IgD-negative memory B cell (primary cell): ENCODE data around the gene HNRNPUL1. TPM values are rescaled to one million over a fixed set of nuclear protein-coding genes. Genes with fewer than 3 reads are reported as not detected.
"Not testable (repeated sequence)": the region's sequence is repeated elsewhere in the genome, so short reads cannot be mapped to it uniquely, and the experiment has no call there.

Source experiments
- H3K27ac Mint-ChIP-seq, 3 donors: one replicate each; pipeline ENCODE4 v1.8.0; 2020 to 2022; ENCODE audit warnings: mild to moderate bottlenecking in 3 of 3, mixed read lengths in 3 of 3, moderate library complexity in 1 of 3
- H3K27me3 Mint-ChIP-seq: one replicate; pipeline ENCODE4 v1.8.0; 2021; ENCODE audit warnings: mixed read lengths
- H3K36me3 Mint-ChIP-seq: one replicate; pipeline ENCODE4 v1.8.0; 2020; ENCODE audit warnings: mild to moderate bottlenecking, mixed read lengths
- H3K4me1 Mint-ChIP-seq, 3 donors: one replicate each; pipeline ENCODE4 v1.8.0; 2020 to 2022; ENCODE audit warnings: mixed read lengths in 3 of 3, mild to moderate bottlenecking in 1 of 3
- H3K4me3 Mint-ChIP-seq, 4 donors: one replicate each; pipeline ENCODE4 v1.8.0; 2020 to 2022; ENCODE audit warnings: mild to moderate bottlenecking in 4 of 4, mixed read lengths in 4 of 4, moderate library complexity in 3 of 4
- H3K9me3 Mint-ChIP-seq, 3 donors: one replicate each; pipeline ENCODE4 v1.8.0; 2020 to 2021; ENCODE audit warnings: mixed read lengths in 3 of 3, mild to moderate bottlenecking in 1 of 3
- polyA plus RNA-seq: library from polyadenylated mRNA; unstranded; fragments of 300-500 nt; fragmentation: Illumina TruSeq; gene quantifications from one replicate; pipeline ENCODE4 v1.2.3, GENCODE V29; 2021

The HNRNPUL1 gene
- polyA plus RNA-seq, 1 donor from 2014 or later: 80.9 TPM

- peak overlapping the region; percentile 85 to 98 (median 95) for H3K27ac Mint-ChIP-seq
- H3K36me3 Mint-ChIP-seq: peaks cover 2% of the 10 kb centered on the region
- no peaks in the 10 kb centered on the region for H3K9me3 Mint-ChIP-seq
- peak overlapping the region; percentile 81 to 93 (median 88) for H3K4me3 Mint-ChIP-seq
- H3K4me1 Mint-ChIP-seq: peaks cover 41 to 49% (median 45%) of the 10 kb centered on the region in 3 donors
- H3K27me3 Mint-ChIP-seq: peaks cover 3% of the 10 kb centered on the region
These were observed 64.1 kb downstream of the HNRNPUL1 start for GRCh38 chr19:41328157-41328841.

- Mint-ChIP-seq H3K36me3 (peaks cover 4% of the 10 kb centered on the region), H3K9me3 (no peaks in the 10 kb centered on the region), H3K4me1 (peaks cover 41 to 51% (median 45%) of the 10 kb centered on the region in 3 donors), H3K27me3 (peaks cover 3% of the 10 kb centered on the region), H3K27ac (peak overlapping the region; percentile 85 to 98 (median 95)), H3K4me3 (peak overlapping the region; percentile 81 to 93 (median 88))
These were observed 64.7 kb downstream of the HNRNPUL1 start for GRCh38 chr19:41328842-41329225.

GRCh38 chr19:41330481-41330880 lies 66.3 kb downstream of the HNRNPUL1 start:
- Mint-ChIP-seq H3K4me1 (peaks cover 39 to 46% (median 43%) of the 10 kb centered on the region in 3 donors), H3K4me3 (peak overlapping the region in 2 of 4 donors; percentile 78 to 85), H3K36me3 (peaks cover 4% of the 10 kb centered on the region), H3K27ac (peak overlapping the region in 2 of 3 donors; percentile 75 to 87), H3K9me3 (no peaks in the 10 kb centered on the region), H3K27me3 (peaks cover 3% of the 10 kb centered on the region)

- Mint-ChIP-seq H3K4me1 (peaks cover 38 to 46% (median 45%) of the 10 kb centered on the region in 3 donors), H3K36me3 (peaks cover 4% of the 10 kb centered on the region)
These were observed 66.9 kb downstream of the HNRNPUL1 start for GRCh38 chr19:41330946-41331678.

GRCh38 chr19:41332000-41332399 lies 67.8 kb downstream of the HNRNPUL1 start:
- peaks cover 4% of the 10 kb centered on the region for H3K36me3 Mint-ChIP-seq
- peaks cover 3% of the 10 kb centered on the region for H3K27me3 Mint-ChIP-seq
- peaks cover 30 to 40% (median 39%) of the 10 kb centered on the region in 3 donors for H3K4me1 Mint-ChIP-seq
- H3K27ac Mint-ChIP-seq: peak overlapping the region in 2 of 3 donors; percentile 85 to 94
- H3K9me3 Mint-ChIP-seq: no peaks in the 10 kb centered on the region
- H3K4me3 Mint-ChIP-seq: peak overlapping the region in 2 of 4 donors; percentile 29 to 30

More at GRCh38 chr19:41330946-41331678, 66.9 kb downstream of the HNRNPUL1 start:
- peaks cover 3% of the 10 kb centered on the region for H3K27me3 Mint-ChIP-seq
- no peak overlapping the region for H3K4me3 Mint-ChIP-seq
- H3K27ac Mint-ChIP-seq: peak overlapping the region in 1 of 3 donors; percentile 85
- no peaks in the 10 kb centered on the region for H3K9me3 Mint-ChIP-seq

GRCh38 chr19:41332468-41332867 lies 68.3 kb downstream of the HNRNPUL1 start:
- Mint-ChIP-seq H3K9me3 (no peaks in the 10 kb centered on the region), H3K4me1 (peaks cover 28 to 38% (median 37%) of the 10 kb centered on the region in 3 donors), H3K27ac (peak overlapping the region in 2 of 3 donors; percentile 85 to 94), H3K27me3 (peaks cover 2% of the 10 kb centered on the region), H3K4me3 (peak overlapping the region in 2 of 4 donors; percentile 29 to 37), H3K36me3 (peaks cover 4% of the 10 kb centered on the region)

- peak overlapping the region; percentile 86 to 90 (median 86) for H3K27ac Mint-ChIP-seq
- peaks cover 17 to 24% (median 21%) of the 10 kb centered on the region in 3 donors for H3K4me1 Mint-ChIP-seq
- H3K27me3 Mint-ChIP-seq: no peaks in the 10 kb centered on the region
- peaks cover 3% of the 10 kb centered on the region for H3K36me3 Mint-ChIP-seq
- peak overlapping the region; percentile 12 to 84 (median 68) for H3K4me3 Mint-ChIP-seq
- H3K9me3 Mint-ChIP-seq: no peaks in the 10 kb centered on the region
These were observed 70.6 kb downstream of the HNRNPUL1 start for GRCh38 chr19:41334793-41335192.

- Mint-ChIP-seq H3K27me3 (no peaks in the 10 kb centered on the region), H3K27ac (peak overlapping the region; percentile 86 to 90 (median 86)), H3K4me3 (peak overlapping the region in 3 of 4 donors; percentile 8 to 69 (median 66)), H3K4me1 (peaks cover 19 to 22% (median 19%) of the 10 kb centered on the region in 3 donors), H3K9me3 (no peaks in the 10 kb centered on the region), H3K36me3 (peaks cover 5% of the 10 kb centered on the region)
These were observed 71.3 kb downstream of the HNRNPUL1 start for GRCh38 chr19:41335467-41335866.

GRCh38 chr19:41339936-41340335 lies 75.8 kb downstream of the HNRNPUL1 start:
- peak overlapping the region in 2 of 3 donors; percentile 16 to 65 for H3K27ac Mint-ChIP-seq
- peaks cover 6% of the 10 kb centered on the region for H3K36me3 Mint-ChIP-seq
- H3K9me3 Mint-ChIP-seq: no peaks in the 10 kb centered on the region
- peaks cover 1% of the 10 kb centered on the region for H3K27me3 Mint-ChIP-seq
- H3K4me1 Mint-ChIP-seq: peaks cover 14 to 28% (median 22%) of the 10 kb centered on the region in 3 donors
- no peak overlapping the region for H3K4me3 Mint-ChIP-seq

GRCh38 chr19:41341669-41342490 lies 77.7 kb downstream of the HNRNPUL1 start:
- Mint-ChIP-seq H3K4me3 (peak overlapping the region in 2 of 4 donors; percentile 75 to 90), H3K4me1 (peaks cover 12 to 22% (median 21%) of the 10 kb centered on the region in 3 donors), H3K27ac (peak overlapping the region; percentile 63 to 88 (median 79)), H3K27me3 (peaks cover 1% of the 10 kb centered on the region), H3K36me3 (peaks cover 6% of the 10 kb centered on the region), H3K9me3 (no peaks in the 10 kb centered on the region)

GRCh38 chr19:41344162-41344561 lies 80.0 kb downstream of the HNRNPUL1 start:
- H3K27me3 Mint-ChIP-seq: peaks cover 1% of the 10 kb centered on the region
- H3K9me3 Mint-ChIP-seq: no peaks in the 10 kb centered on the region
- H3K4me3 Mint-ChIP-seq: peak overlapping the region in 2 of 4 donors; percentile 60 to 79
- H3K36me3 Mint-ChIP-seq: peaks cover 11% of the 10 kb centered on the region
- peaks cover 18 to 30% (median 28%) of the 10 kb centered on the region in 3 donors for H3K4me1 Mint-ChIP-seq
- H3K27ac Mint-ChIP-seq: peak overlapping the region in 1 of 3 donors; percentile 81

GRCh38 chr19:41346916-41347315 lies 82.7 kb downstream of the HNRNPUL1 start:
- H3K27me3 Mint-ChIP-seq, H3K9me3 Mint-ChIP-seq, H3K36me3 Mint-ChIP-seq: not testable (repeated sequence)
- H3K27ac Mint-ChIP-seq: peak overlapping the region in 1 of 3 donors; percentile 77
- H3K4me1 Mint-ChIP-seq: peaks cover 21 to 38% (median 32%) of the 10 kb centered on the region in 3 donors
- H3K4me3 Mint-ChIP-seq: peak overlapping the region in 2 of 4 donors; percentile 25 to 68

GRCh38 chr19:41350735-41351338 lies 86.7 kb downstream of the HNRNPUL1 start:
- Mint-ChIP-seq H3K27me3 (no peaks in the 10 kb centered on the region), H3K9me3 (peaks cover 0 to 3% (median 0%) of the 10 kb centered on the region in 3 donors), H3K4me1 (peaks cover 25 to 32% (median 30%) of the 10 kb centered on the region in 3 donors), H3K36me3 (peaks cover 7% of the 10 kb centered on the region), H3K27ac (peak overlapping the region; percentile 91 to 99 (median 97)), H3K4me3 (peak overlapping the region; percentile 98 to 100 (median 98))
